H9 (cell line): ENCODE measurements around the gene CERS6. TPM values are rescaled to one million over a fixed set of nuclear protein-coding genes. Genes with fewer than 3 reads are reported as not detected.

Source experiments
- DNase-seq: peaks from one replicate; pipeline ENCODE4 v3.0.0-alpha.2; 2017
- H2AFZ ChIP-seq: one replicate; pipeline ENCODE4 v1.6.1; 2013; ENCODE audit warnings: mild to moderate bottlenecking, low read length, control low read depth, moderate library complexity
- H2AK5ac ChIP-seq: 2 replicates; pipeline ENCODE4 v1.6.1; 2013; ENCODE audit warnings: low read length, control low read depth, mixed read lengths; ENCODE audit not compliant: insufficient read length
- H2BK120ac ChIP-seq: one replicate; pipeline ENCODE4 v1.6.1; 2013; ENCODE audit warnings: low read depth, mild to moderate bottlenecking, low read length, control low read depth, inconsistent platforms; ENCODE audit not compliant: poor library complexity, severe bottlenecking
- H2BK12ac ChIP-seq: 2 replicates; pipeline ENCODE4 v1.6.1; 2013; ENCODE audit warnings: low read length, control low read depth, mixed read lengths, low read depth; ENCODE audit not compliant: insufficient read length
- H2BK15ac ChIP-seq: 2 replicates; pipeline ENCODE4 v1.6.1; 2013; ENCODE audit warnings: low read depth, low read length, control low read depth
- H2BK20ac ChIP-seq: one replicate; pipeline ENCODE4 v1.6.1; 2013; ENCODE audit warnings: low read depth, mild to moderate bottlenecking, low read length, control low read depth, inconsistent platforms; ENCODE audit not compliant: poor library complexity, severe bottlenecking
- H2BK5ac ChIP-seq: 2 replicates; pipeline ENCODE4 v1.6.1; 2013; ENCODE audit warnings: low read length, control low read depth, mixed read lengths; ENCODE audit not compliant: insufficient read length
- H3K14ac ChIP-seq: 2 replicates; pipeline ENCODE4 v1.6.1; 2013; ENCODE audit warnings: low read length, control low read depth; ENCODE audit not compliant: insufficient read depth
- H3K18ac ChIP-seq: 2 replicates; pipeline ENCODE4 v1.6.1; 2013; ENCODE audit warnings: low read depth, mild to moderate bottlenecking, mixed read lengths, low read length, control low read depth; ENCODE audit not compliant: insufficient read length
- H3K23ac ChIP-seq: 2 replicates; pipeline ENCODE4 v1.6.1; 2013; ENCODE audit warnings: low read length, control low read depth, mixed read lengths, low read depth; ENCODE audit not compliant: insufficient read length
- H3K23me2 ChIP-seq: 2 replicates; pipeline ENCODE4 v1.6.1; 2013; ENCODE audit warnings: low read depth, mild to moderate bottlenecking, mixed read lengths, low read length, control low read depth; ENCODE audit not compliant: insufficient read length, poor library complexity, severe bottlenecking
- H3K27ac ChIP-seq: 2 replicates; pipeline ENCODE4 v1.5.1; 2013; ENCODE audit warnings: low read length, control low read depth, mixed read lengths, low read depth; ENCODE audit not compliant: insufficient read length
- H3K27me3 ChIP-seq: 2 replicates; pipeline ENCODE4 v1.6.1; 2013; ENCODE audit warnings: low read length, control low read depth, inconsistent platforms; ENCODE audit not compliant: insufficient read depth
- H3K4ac ChIP-seq: 2 replicates; pipeline ENCODE4 v1.6.1; 2013; ENCODE audit warnings: low read depth, mild to moderate bottlenecking, control low read depth, inconsistent platforms, low read length, moderate library complexity
- H3K4me1 ChIP-seq: 2 replicates; pipeline ENCODE4 v1.6.1; 2013; ENCODE audit warnings: low read length, control low read depth, inconsistent platforms; ENCODE audit not compliant: insufficient read depth
- H3K4me2 ChIP-seq: 2 replicates; pipeline ENCODE4 v1.6.1; 2013; ENCODE audit warnings: low read length, control low read depth, mixed read lengths; ENCODE audit not compliant: insufficient read length, insufficient read depth
- H3K56ac ChIP-seq: 2 replicates; pipeline ENCODE4 v1.6.1; 2013; ENCODE audit warnings: low read depth, mild to moderate bottlenecking, mixed read lengths, low read length, control low read depth; ENCODE audit not compliant: insufficient read length
- H3K79me1 ChIP-seq: 2 replicates; pipeline ENCODE4 v1.6.1; 2013; ENCODE audit warnings: low read depth, mild to moderate bottlenecking, moderate library complexity, low read length, control low read depth, inconsistent platforms; ENCODE audit not compliant: insufficient read depth, poor library complexity, severe bottlenecking
- H3K79me2 ChIP-seq: 2 replicates; pipeline ENCODE4 v1.6.1; 2013; ENCODE audit warnings: low read length, control low read depth, inconsistent platforms; ENCODE audit not compliant: insufficient read depth
- H3K9ac ChIP-seq: 2 replicates; pipeline ENCODE4 v1.6.1; 2013; ENCODE audit warnings: low read length, control low read depth, mixed read lengths; ENCODE audit not compliant: insufficient read length; ENCODE audit errors: extremely low read depth
- H3K9me3 ChIP-seq: one replicate; pipeline ENCODE4 v1.6.1; 2013; ENCODE audit warnings: low read depth, low read length, inconsistent platforms; ENCODE audit not compliant: control insufficient read depth
- H3T11ph ChIP-seq: one replicate; pipeline ENCODE4 v1.6.1; 2013; ENCODE audit warnings: mild to moderate bottlenecking, low read length, control low read depth, inconsistent platforms
- H4K20me1 ChIP-seq: one replicate; pipeline ENCODE4 v1.6.1; 2013; ENCODE audit not compliant: control insufficient read depth, insufficient read length, insufficient read depth
- H4K5ac ChIP-seq: 2 replicates; pipeline ENCODE4 v1.6.1; 2013; ENCODE audit warnings: low read depth, mild to moderate bottlenecking, mixed read lengths, low read length, control low read depth; ENCODE audit not compliant: insufficient read length
- H4K8ac ChIP-seq: replicated peaks from 2 replicates; pipeline ENCODE4 v1.6.1; 2013; ENCODE audit warnings: low read length, control low read depth, mixed read lengths, low read depth; ENCODE audit not compliant: insufficient read length
- H4K91ac ChIP-seq: 2 replicates; pipeline ENCODE4 v1.6.1; 2013; ENCODE audit warnings: low read depth, mild to moderate bottlenecking, moderate library complexity, mixed read lengths, low read length, control low read depth; ENCODE audit not compliant: insufficient read length
- H3K27ac Mint-ChIP-seq, 3 experiments: 2 replicates in 2 of 3; 3 replicates in 1 of 3; pipeline ENCODE4 v1.8.0; 2020 to 2021; ENCODE audit warnings: mixed read lengths in 3 of 3, mild to moderate bottlenecking in 1 of 3, moderate library complexity in 1 of 3
- H3K27me3 Mint-ChIP-seq: 2 replicates; pipeline ENCODE4 v1.8.0; 2021; ENCODE audit warnings: low read depth, mild to moderate bottlenecking, moderate library complexity, mixed read lengths
- H3K36me3 Mint-ChIP-seq, 3 experiments: 2 replicates in 2 of 3; 3 replicates in 1 of 3; pipeline ENCODE4 v1.8.0; 2020 to 2021; ENCODE audit warnings: low read depth in 3 of 3, mixed read lengths in 3 of 3; ENCODE audit not compliant: insufficient read depth in 1 of 3
- H3K4me1 Mint-ChIP-seq, 2 experiments: 2 replicates each; pipeline ENCODE4 v1.8.0; 2020; ENCODE audit warnings: mixed read lengths in 2 of 2
- H3K4me3 Mint-ChIP-seq, 2 experiments: 2 replicates in 1 of 2; 3 replicates in 1 of 2; pipeline ENCODE4 v1.8.0; 2020 to 2021; ENCODE audit warnings: mild to moderate bottlenecking in 2 of 2, mixed read lengths in 2 of 2, moderate library complexity in 1 of 2
- H3K9me3 Mint-ChIP-seq, 2 experiments: 2 replicates in 1 of 2; 3 replicates in 1 of 2; pipeline ENCODE4 v1.8.0; 2020; ENCODE audit warnings: mild to moderate bottlenecking in 2 of 2, mixed read lengths in 2 of 2, moderate library complexity in 1 of 2
- CTCF ChIP-seq: fragments of 200-600 bp; sonication (generic); conservative IDR thresholded peaks from 3 replicates; pipeline ENCODE4 v1.8.0; 2021; ENCODE audit warnings: antibody characterized with exemption, mild to moderate bottlenecking
- WGBS: extraction: QIAGEN DNeasy Blood & Tissue Kit; methylation state at CpG from one replicate; pipeline ENCODE4 v1.1.7; 2013; ENCODE audit warnings: missing lambda C conversion rate, low lambda C conversion rate, mixed read lengths; ENCODE audit not compliant: insufficient read length; ENCODE audit errors: extremely low coverage; 5-methylcytosine and 5-hydroxymethylcytosine counted together
- total RNA-seq: library from RNA; stranded (reverse); gene quantifications from 2 replicates; pipeline ENCODE4 v1.2.1, GENCODE V29; 2021

The CERS6 gene
- total RNA-seq, 1 experiment from 2014 or later: 17.7 TPM

GRCh38 chr2:168679081-168679480, 223.0 kb downstream of the CERS6 start:
- Histone ChIP-seq H3K14ac (no peak overlapping the region), H2BK120ac (no peak overlapping the region), H3K4me2 (no peak overlapping the region), H3K9me3 (no peaks in the 10 kb centered on the region), H3K27me3 (no peaks in the 10 kb centered on the region), H3K79me2 (no peaks in the 10 kb centered on the region), H4K8ac (no peak overlapping the region), H3K9ac (no peak overlapping the region), H3K56ac (no peak overlapping the region), H3K18ac (no peak overlapping the region), H2BK12ac (no peak overlapping the region), H2AK5ac (no peak overlapping the region), H2BK20ac (no peak overlapping the region), H4K20me1 (no peaks in the 10 kb centered on the region), H2BK15ac (no peak overlapping the region), H3K79me1 (no peaks in the 10 kb centered on the region), H3T11ph (no peak overlapping the region), H3K23me2 (no peaks in the 10 kb centered on the region), H3K23ac (no peak overlapping the region), H2BK5ac (no peak overlapping the region), H4K5ac (no peak overlapping the region), H3K27ac (no peak overlapping the region), H4K91ac (no peak overlapping the region), H2AFZ (no peak overlapping the region), H3K4ac (no peak overlapping the region), H3K4me1 (no peaks in the 10 kb centered on the region; the same call in 1 of the 2 replicates)
- no peak for TF ChIP-seq CTCF
- no peak overlapping the region for H3K27ac Mint-ChIP-seq
- H3K27me3 Mint-ChIP-seq: no peaks in the 10 kb centered on the region
- no peaks in the 10 kb centered on the region for H3K36me3 Mint-ChIP-seq
- WGBS: no CpG with 5 or more reads among the region's 4 CpGs
- no peak overlapping the region for H3K4me3 Mint-ChIP-seq
- H3K4me1 Mint-ChIP-seq: peaks cover 23 to 31% of the 10 kb centered on the region in 2 experiments
- no peaks in the 10 kb centered on the region for H3K9me3 Mint-ChIP-seq
- DNase-seq: no peak
